GM12872 (cell line): Measurements from ENCODE around the gene OPRD1.

ENCODE experiments used
- TF ChIP-seq, protein P1 (sequence below): IDR thresholded peaks from 3 replicates; pipeline ENCODE4 v1.5.1; 2011; ENCODE audit warnings: low read depth, mild to moderate bottlenecking, low read length, moderate library complexity; ENCODE audit not compliant: insufficient read depth

The OPRD1 gene

DNA sequence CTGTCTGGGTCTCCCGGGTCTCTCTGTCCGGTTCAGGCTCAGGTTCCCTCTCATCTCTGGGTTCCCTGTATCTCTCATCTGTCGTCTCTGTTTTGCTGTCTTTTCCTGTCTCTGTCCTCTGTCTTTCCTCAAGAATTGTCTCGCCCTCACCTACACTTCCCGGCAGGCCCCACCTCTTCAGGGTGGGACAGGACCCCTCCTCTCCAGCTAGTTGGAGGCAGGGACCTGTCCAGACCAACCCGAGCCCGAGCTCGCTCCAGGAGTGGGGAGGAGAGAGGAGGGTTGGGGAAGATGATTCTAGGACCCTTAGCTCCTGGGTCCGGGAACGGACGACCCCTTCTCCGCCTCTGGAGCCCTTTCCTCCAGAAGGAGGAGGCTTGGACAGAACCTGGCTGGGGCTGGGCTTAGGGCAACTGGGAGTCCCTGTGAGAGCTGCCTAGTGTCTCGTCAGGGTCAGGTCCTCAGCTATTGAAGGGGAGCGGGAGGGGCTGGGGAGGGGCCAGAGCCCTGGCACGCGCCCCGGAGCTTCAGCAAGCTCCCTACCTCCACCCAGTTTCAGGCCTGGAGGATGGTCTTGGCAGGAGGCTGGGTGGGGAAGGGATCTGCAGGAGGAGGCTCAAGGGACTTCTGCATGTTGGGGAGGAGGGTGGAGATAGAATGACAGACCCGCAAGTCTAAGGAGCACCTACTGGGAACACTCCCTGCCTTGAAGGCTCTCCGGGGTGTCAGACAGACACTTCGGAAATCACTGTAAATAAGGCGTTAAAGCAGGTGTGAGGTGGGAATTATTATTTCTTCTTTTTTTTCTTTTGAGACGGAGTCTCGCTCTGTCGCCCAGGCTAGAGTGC, 76.1 kb downstream of the OPRD1 start:
- TF ChIP-seq, protein P1, sequence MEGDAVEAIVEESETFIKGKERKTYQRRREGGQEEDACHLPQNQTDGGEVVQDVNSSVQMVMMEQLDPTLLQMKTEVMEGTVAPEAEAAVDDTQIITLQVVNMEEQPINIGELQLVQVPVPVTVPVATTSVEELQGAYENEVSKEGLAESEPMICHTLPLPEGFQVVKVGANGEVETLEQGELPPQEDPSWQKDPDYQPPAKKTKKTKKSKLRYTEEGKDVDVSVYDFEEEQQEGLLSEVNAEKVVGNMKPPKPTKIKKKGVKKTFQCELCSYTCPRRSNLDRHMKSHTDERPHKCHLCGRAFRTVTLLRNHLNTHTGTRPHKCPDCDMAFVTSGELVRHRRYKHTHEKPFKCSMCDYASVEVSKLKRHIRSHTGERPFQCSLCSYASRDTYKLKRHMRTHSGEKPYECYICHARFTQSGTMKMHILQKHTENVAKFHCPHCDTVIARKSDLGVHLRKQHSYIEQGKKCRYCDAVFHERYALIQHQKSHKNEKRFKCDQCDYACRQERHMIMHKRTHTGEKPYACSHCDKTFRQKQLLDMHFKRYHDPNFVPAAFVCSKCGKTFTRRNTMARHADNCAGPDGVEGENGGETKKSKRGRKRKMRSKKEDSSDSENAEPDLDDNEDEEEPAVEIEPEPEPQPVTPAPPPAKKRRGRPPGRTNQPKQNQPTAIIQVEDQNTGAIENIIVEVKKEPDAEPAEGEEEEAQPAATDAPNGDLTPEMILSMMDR, result no peak

DNA sequence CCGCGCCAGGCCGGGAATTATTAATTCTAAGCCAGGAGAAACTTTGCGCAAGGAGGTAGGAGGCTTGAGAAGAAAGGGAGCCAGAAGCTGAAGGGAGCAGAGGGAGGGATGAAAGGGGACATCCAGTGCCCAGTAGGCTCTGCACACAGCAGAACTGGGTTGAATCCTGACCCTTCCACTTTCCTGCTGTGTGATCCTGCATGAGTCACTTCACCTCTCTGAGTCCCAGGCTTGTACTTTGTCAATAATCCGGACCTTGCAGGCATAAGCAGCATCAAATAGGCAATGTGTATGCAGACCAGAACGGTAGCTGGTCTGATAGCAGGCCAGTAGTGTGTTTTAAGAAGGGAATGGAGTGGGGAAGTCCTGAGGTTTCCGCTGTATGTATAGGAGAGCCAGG, 76.9 kb downstream of the OPRD1 start:
- TF ChIP-seq, protein P1, result no peak

DNA sequence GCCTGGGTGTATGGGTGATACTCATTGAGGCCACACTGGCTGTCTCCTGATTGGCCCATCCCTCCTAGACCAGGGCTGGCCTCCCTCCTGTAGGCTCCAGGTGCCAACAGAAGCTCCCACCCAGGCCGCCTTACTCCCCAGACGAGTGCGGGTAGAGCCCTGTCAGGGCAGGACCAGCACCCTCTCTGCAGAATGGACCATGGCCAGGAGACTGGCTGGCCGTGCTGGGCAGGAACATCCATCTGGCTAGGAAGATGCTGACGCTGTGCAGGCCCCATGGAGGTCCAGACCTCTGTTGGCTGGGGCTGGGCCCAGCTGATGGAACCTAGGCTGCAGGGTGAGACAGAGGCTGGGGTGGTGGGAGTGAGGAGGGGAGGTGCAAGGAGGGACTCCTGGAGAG, 77.4 kb downstream of the OPRD1 start:
- TF ChIP-seq, protein P1, result no peak

DNA sequence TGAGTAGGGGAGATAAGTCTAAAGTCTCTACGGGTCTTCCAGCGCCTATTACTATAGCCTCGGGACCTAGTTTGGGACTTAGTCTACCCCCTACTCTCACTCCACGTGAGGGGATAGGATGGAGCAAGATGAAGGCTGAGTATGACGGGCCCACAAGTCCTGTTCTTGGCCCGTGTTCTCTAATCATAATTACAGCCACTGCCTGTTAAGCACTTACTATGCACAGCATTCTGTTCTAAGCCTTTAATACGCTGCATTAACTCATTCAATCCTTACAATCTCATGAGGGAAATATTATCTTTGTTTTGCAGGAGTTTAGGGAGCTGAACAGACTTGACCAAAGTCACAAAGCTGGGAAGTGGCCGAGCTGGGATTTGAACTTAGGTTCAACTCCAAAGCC, 78.5 kb downstream of the OPRD1 start:
- TF ChIP-seq, protein P1, result no peak

DNA sequence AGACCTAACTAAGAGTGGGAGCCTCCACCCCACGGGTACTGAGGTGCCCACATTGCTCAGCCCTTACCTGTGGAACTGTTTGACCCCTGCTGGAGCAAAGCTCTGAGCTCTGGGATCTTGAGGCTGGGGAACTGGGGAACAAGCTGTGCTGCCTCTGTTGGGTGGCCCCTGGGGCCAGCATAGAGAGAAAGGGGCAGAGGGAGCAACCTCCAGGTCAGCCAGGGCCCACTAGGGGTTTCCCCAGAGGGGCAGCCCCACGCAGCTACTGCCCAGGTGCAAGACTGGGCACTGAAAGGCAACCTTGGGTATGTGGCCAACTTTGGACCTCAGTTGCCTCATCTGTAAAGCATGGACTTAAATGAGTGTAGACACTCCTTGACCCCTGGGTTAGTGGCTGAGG, 78.9 kb downstream of the OPRD1 start:
- TF ChIP-seq, protein P1, result no peak

DNA sequence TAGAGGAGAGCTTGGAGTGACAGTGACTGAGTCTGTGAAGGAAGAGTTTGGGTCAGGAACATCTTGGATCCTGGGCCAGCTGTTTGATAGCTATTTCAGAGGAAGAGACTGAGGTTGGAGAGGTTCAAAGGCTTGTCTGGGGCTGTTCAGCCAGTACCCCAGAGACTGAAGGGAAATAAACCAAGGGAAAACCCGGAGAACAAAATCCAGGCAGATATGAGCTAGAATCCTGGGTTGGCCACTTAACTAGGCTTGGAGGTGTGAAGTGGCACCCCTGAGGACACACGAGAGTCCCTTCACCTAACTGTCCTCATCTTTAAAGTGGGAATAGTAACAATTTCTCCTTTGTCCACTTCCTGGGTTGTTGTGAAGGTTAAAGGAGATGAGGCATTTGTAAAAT, 79.3 kb downstream of the OPRD1 start:
- TF ChIP-seq, protein P1, result no peak

DNA sequence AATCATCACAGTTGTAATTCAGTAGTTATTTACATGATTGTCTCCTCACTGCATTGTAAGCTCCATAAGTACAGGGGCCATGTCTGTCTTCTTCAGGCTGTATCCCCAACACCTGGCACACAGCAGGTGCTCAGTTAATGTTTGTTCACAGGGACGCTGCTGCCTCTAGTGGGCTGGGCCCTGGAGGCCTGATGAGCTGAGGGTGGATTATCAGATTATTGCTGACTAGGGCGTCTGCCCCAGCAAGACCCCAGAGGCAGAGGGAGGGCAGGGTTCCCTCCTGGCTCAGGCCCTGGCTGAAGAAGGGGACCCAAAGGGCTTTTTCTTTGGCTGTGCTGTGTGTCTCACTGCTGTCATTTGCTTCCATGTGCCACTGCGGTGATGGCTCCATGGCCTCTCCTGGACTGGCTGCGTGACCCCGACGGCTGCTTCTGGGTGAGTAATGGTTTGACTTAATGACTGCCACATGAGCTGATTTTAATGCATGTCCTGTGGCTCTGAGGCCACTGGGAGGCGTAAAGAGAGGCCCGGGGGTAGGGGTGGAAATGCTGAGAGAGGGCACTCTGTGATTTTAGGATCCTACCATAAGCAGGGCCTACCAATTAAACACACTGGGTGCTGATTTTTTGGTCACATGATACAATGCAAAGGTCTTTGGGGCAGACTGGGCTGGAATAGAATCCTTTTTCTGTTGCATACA, 81.6 kb downstream of the OPRD1 start:
- TF ChIP-seq, protein P1, result peak; percentile 32; the same call in 1 of the 3 replicates
